Measurements from ENCODE around the gene RSAD1. TPM values are rescaled to one million over a fixed set of nuclear protein-coding genes. Genes with fewer than 3 reads are reported as not detected.

The RSAD1 gene
- total and polyA plus RNA-seq, 2 donors (not counting 3 experiments of a cell fraction or from before 2014, with no cell fraction given) = 20.3 to 35.5 TPM

DNA sequence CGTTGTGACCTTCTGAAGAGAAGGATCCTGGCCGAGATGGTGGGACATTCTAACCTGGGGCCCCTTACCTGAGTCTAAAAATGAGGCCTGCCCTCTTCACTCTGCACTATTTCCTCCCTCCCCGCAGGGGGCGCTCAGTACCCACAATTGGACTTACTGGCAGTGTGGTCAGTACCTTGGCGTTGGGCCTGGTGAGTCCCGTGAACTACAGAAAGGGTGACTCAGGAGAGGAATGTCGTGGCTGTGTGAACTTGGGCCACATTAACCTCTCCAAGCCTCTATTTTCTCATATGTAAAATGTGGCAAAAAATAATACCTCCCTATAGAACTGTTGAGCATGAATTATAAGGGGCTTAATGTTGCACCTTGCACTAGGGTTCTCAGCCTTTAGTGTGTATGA is 3.9 kb downstream of the RSAD1 start:
- H4K20me1 ChIP-seq (replicated peaks; ENCODE audit: control insufficient read depth, extremely low read depth, insufficient read depth, low read length) = no peaks in the 10 kb centered on the region
- H3K27ac ChIP-seq (ENCODE audit: insufficient read depth, low read depth, low read length) = peak overlapping the region; percentile 68
- BruUV-seq (replicated peaks) = no TSS peak
- H3K9me3 ChIP-seq (replicated peaks; ENCODE audit: control insufficient read depth, insufficient read depth, low read length) = no peaks in the 10 kb centered on the region
- peak overlapping the region; percentile 19 for H3K4me2 ChIP-seq (ENCODE audit: insufficient read depth, low read length)
- H3K9me1 ChIP-seq (replicated peaks; ENCODE audit: control insufficient read depth, extremely low read depth, insufficient read depth, low read length) = no peaks in the 10 kb centered on the region
- peak; percentile 91 for DNase-seq (ENCODE audit: low read depth, low spot score)
- TF ChIP-seq, protein P1, sequence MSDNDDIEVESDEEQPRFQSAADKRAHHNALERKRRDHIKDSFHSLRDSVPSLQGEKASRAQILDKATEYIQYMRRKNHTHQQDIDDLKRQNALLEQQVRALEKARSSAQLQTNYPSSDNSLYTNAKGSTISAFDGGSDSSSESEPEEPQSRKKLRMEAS (IDR thresholded peaks at IDR 0.05; ENCODE audit: insufficient read depth, insufficient read length) = no peak
- TF ChIP-seq JUN (IDR thresholded peaks at IDR 0.05; ENCODE audit: borderline replicate concordance, insufficient read depth, insufficient read length, low read depth) (peak; percentile 36), MYC (IDR thresholded peaks at IDR 0.05; ENCODE audit: low read depth, low read length) (no peak), EZH2 (IDR thresholded peaks at IDR 0.05; ENCODE audit: borderline replicate concordance, low read depth, low read length, severe bottlenecking) (no peak), FOS (IDR thresholded peaks at IDR 0.05; ENCODE audit: borderline replicate concordance, insufficient read depth, low read length) (peak; percentile 72), GATA2 (IDR thresholded peaks at IDR 0.05; ENCODE audit: insufficient read depth, insufficient read length, low read depth, low read length) (no peak), POLR2AphosphoS5 (IDR thresholded peaks at IDR 0.05; ENCODE audit: insufficient read depth, low read depth, low read length) (no peak), POLR2A (IDR thresholded peaks at IDR 0.05; ENCODE audit: low read depth, low read length) (no peak)
- TF ChIP-seq, protein P2, sequence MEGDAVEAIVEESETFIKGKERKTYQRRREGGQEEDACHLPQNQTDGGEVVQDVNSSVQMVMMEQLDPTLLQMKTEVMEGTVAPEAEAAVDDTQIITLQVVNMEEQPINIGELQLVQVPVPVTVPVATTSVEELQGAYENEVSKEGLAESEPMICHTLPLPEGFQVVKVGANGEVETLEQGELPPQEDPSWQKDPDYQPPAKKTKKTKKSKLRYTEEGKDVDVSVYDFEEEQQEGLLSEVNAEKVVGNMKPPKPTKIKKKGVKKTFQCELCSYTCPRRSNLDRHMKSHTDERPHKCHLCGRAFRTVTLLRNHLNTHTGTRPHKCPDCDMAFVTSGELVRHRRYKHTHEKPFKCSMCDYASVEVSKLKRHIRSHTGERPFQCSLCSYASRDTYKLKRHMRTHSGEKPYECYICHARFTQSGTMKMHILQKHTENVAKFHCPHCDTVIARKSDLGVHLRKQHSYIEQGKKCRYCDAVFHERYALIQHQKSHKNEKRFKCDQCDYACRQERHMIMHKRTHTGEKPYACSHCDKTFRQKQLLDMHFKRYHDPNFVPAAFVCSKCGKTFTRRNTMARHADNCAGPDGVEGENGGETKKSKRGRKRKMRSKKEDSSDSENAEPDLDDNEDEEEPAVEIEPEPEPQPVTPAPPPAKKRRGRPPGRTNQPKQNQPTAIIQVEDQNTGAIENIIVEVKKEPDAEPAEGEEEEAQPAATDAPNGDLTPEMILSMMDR (IDR thresholded peaks at IDR 0.05; ENCODE audit: extremely low read depth in 1 of 2, insufficient read depth in 1 of 2, low read depth in 1 of 2, low read length in 2 of 2) = peak; percentile 89 to 96
- H3K79me2 ChIP-seq (ENCODE audit: control insufficient read depth, insufficient read depth, low read length) = peaks cover 8% of the 10 kb centered on the region
- peak overlapping the region; percentile 34 for H3K9ac ChIP-seq (replicated peaks; ENCODE audit: extremely low read depth, insufficient read depth, low read length)
- no peak overlapping the region for H2AFZ ChIP-seq (ENCODE audit: low read depth, low read length)
- H3K36me3 ChIP-seq (ENCODE audit: control insufficient read depth in 2 of 2, extremely low read depth in 1 of 2, insufficient read depth in 2 of 2, low read length in 2 of 2) = peaks cover 2 to 13% of the 10 kb centered on the region in 2 experiments
- POLR2A ChIA-PET = interaction anchor here (0.5 kb wide), 1 partner anchor 100 kb away, joined by 8 read pairs; no protein-coding TSS in a partner anchor
- H3K4me3 ChIP-seq (replicated peaks in 1 of 3; ENCODE audit: insufficient read depth in 1 of 3, low read depth in 1 of 3, low read length in 3 of 3) = no peak overlapping the region
- dilution Hi-C loops (cut with MboI; ENCODE audit: extremely low pct_ligation_motif_present, low sequenced_read_pairs) (no loop called here), intact Hi-C loops (cut with micrococcal nuclease) (loop anchor here (1.0 to 5.0 kb wide), 7 partner anchors 19 to 360 kb away; partner anchors contain the start of gene SPATA20)
- no peaks in the 10 kb centered on the region for H3K27me3 ChIP-seq (ENCODE audit: control insufficient read depth in 2 of 2, insufficient read depth in 2 of 2, low read length in 2 of 2)
- H3K4me1 ChIP-seq (ENCODE audit: control insufficient read depth, extremely low read depth, insufficient read depth, low read length) = peaks cover 20% of the 10 kb centered on the region
- FAIRE-seq = peak; percentile 95
- CTCF ChIA-PET = interaction anchor here (0.6 to 3.1 kb wide), 11 partner anchors 10 to 301 kb away, joined by 3 to 28 read pairs (median 4); no protein-coding TSS in a partner anchor
